ENCODE data around the gene TMEM270.
"Not testable (repeated sequence)": the region's sequence is repeated elsewhere in the genome, so short reads cannot be mapped to it uniquely, and the experiment has no call there.

The TMEM270 gene

DNA sequence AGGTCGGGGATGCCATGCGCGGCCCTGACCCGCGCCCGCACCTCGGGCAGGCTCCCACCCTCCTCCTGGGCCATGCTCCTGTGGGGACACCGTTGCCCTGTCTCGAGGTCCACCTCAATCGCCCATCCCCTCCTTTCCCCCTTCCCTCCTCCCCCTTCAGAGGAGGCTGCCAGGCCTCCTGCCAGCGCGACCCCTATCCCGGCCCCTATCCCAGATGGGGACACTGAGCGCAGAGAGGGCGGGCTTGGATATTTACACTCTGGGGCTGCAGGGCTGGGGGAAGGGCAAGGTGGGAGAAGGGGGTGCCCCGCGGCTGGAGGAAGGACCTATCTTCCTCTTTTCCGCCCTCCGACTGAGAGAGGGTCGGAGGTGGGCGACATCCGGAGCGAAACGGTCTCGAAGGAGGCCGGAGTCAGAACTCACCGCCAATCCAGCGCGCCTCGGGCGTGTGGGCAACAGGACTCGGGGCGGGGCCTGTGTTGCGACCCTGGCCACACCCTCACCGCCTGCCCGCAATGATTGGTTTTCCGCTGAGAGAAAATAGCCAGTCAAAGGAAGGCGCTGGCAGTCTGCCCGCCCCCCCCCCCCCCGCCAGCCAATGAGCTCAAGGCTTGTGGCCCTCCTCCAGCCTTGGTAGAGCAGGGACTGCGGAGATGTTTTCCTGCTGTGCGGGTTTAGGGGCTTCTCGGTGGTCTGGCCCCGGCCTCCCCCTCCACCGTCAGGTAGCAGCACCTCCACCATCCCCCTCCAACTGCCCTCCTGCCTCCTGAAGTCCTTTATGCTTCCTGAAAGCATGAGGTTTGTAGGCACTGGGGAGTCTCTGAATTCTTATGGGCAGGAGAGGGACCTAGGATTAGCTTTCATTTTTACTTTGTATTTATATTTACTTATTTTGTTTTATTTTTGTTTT is 18.6 kb upstream of the TMEM270 start, which contains the start of gene METTL27:
Gene METTL27 (minus strand): TSS at position 450 of the 910 bp plus-strand sequence. CDS start 376 bp downstream, at position 74.
- ChIA-PET POLR2A (interaction anchor here (0.5 to 1.4 kb wide), 13 partner anchors 8 to 105 kb away, joined by 3 to 10 read pairs (median 3); partner anchors contain the start of gene ABHD11), CTCF (interaction anchor here (0.6 to 1.1 kb wide), 4 partner anchors 8 to 103 kb away, joined by 3 to 5 read pairs (median 4); no protein-coding TSS in a partner anchor)
- DNase-seq (ENCODE audit: extremely low spot score) = peak; percentile 95
- no peak for TF ChIP-seq LEF1 (IDR thresholded peaks at IDR 0.05; ENCODE audit: borderline replicate concordance)
- no peak for TF ChIP-seq CTBP1 (IDR thresholded peaks at IDR 0.05; ENCODE audit: borderline replicate concordance)
- TF ChIP-seq L3MBTL2 (conservative IDR thresholded peaks at IDR 0.05) = peak; percentile 39
- TF ChIP-seq SUZ12 (IDR thresholded peaks at IDR 0.05) = no peak

DNA sequence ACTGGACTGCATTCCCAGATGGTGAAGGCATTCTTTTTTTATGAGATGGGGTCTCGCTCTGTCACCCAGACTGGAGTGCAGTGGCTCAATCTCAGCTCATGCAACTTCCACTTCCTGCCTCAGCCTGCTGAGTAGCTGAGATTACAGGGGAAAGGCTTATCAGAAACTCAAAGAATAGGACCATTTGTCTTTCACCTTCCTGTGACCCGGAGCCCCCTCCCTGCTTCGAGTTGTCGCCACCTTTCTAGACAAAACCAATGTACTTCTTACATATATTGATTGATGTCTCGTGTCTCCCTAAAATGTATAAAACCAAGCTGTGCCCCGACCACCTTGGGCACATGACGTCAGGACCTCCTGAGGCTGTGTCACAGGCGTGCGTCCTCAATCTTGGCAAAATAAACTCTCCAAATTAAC is 16.8 kb upstream of the TMEM270 start:
- POLR2A ChIA-PET = no interaction called here
- no peak for DNase-seq (ENCODE audit: extremely low spot score)
- TF ChIP-seq TARDBP (IDR thresholded peaks at IDR 0.05) = no peak
- no peak for TF ChIP-seq HDGF (IDR thresholded peaks at IDR 0.05; ENCODE audit: borderline replicate concordance)
- TF ChIP-seq SP1 (IDR thresholded peaks at IDR 0.05) = no peak
- no peak for TF ChIP-seq FOXK2 (IDR thresholded peaks at IDR 0.05)
- TF ChIP-seq, protein P1, sequence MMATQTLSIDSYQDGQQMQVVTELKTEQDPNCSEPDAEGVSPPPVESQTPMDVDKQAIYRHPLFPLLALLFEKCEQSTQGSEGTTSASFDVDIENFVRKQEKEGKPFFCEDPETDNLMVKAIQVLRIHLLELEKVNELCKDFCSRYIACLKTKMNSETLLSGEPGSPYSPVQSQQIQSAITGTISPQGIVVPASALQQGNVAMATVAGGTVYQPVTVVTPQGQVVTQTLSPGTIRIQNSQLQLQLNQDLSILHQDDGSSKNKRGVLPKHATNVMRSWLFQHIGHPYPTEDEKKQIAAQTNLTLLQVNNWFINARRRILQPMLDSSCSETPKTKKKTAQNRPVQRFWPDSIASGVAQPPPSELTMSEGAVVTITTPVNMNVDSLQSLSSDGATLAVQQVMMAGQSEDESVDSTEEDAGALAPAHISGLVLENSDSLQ (IDR thresholded peaks at IDR 0.05) = no peak
- no peak for TF ChIP-seq ELF4 (IDR thresholded peaks at IDR 0.05)
- TF ChIP-seq FOXA1 (IDR thresholded peaks at IDR 0.05) = no peak
- TF ChIP-seq BHLHE40 (IDR thresholded peaks at IDR 0.05; ENCODE audit: borderline replicate concordance) = no peak
- TF ChIP-seq ARNT (IDR thresholded peaks at IDR 0.05) = no peak
- no peak for TF ChIP-seq SUZ12 (IDR thresholded peaks at IDR 0.05)
- no peak for TF ChIP-seq FOXM1 (IDR thresholded peaks at IDR 0.05; ENCODE audit: borderline replicate concordance)
- TF ChIP-seq ZNF384 (IDR thresholded peaks at IDR 0.05) = no peak
- TF ChIP-seq CTBP1 (IDR thresholded peaks at IDR 0.05; ENCODE audit: borderline replicate concordance) = no peak
- TF ChIP-seq L3MBTL2 (conservative IDR thresholded peaks at IDR 0.05) = no peak
- TF ChIP-seq NFRKB (IDR thresholded peaks at IDR 0.05) = no peak
- TF ChIP-seq LEF1 (IDR thresholded peaks at IDR 0.05; ENCODE audit: borderline replicate concordance) = no peak
- CTCF ChIA-PET = interaction anchor here (0.7 kb wide), 2 partner anchors 24 to 310 kb away, joined by 3 to 5 read pairs; no protein-coding TSS in a partner anchor

GRCh38 chr7:73844848-73845460 is 16.0 kb upstream of the TMEM270 start:
- TF ChIP-seq BHLHE40 (IDR thresholded peaks at IDR 0.05; ENCODE audit: borderline replicate concordance) = no peak
- TF ChIP-seq CTBP1 (IDR thresholded peaks at IDR 0.05; ENCODE audit: borderline replicate concordance) = no peak
- no peak for TF ChIP-seq SUZ12 (IDR thresholded peaks at IDR 0.05)
- no peak for TF ChIP-seq ELF4 (IDR thresholded peaks at IDR 0.05)
- TF ChIP-seq TARDBP (IDR thresholded peaks at IDR 0.05) = no peak
- no peak for TF ChIP-seq HDGF (IDR thresholded peaks at IDR 0.05; ENCODE audit: borderline replicate concordance)
- TF ChIP-seq, protein P1 (IDR thresholded peaks at IDR 0.05) = no peak
- TF ChIP-seq FOXM1 (IDR thresholded peaks at IDR 0.05; ENCODE audit: borderline replicate concordance) = no peak
- no peak for TF ChIP-seq FOXA1 (IDR thresholded peaks at IDR 0.05)
- no peak for TF ChIP-seq L3MBTL2 (conservative IDR thresholded peaks at IDR 0.05)
- no peak for TF ChIP-seq FOXK2 (IDR thresholded peaks at IDR 0.05)
- ChIA-PET POLR2A (no interaction called here), CTCF (interaction anchor here (0.6 to 0.7 kb wide), 2 partner anchors 11 to 23 kb away, joined by 3 to 5 read pairs; no protein-coding TSS in a partner anchor)
- DNase-seq (ENCODE audit: extremely low spot score) = no peak

DNA sequence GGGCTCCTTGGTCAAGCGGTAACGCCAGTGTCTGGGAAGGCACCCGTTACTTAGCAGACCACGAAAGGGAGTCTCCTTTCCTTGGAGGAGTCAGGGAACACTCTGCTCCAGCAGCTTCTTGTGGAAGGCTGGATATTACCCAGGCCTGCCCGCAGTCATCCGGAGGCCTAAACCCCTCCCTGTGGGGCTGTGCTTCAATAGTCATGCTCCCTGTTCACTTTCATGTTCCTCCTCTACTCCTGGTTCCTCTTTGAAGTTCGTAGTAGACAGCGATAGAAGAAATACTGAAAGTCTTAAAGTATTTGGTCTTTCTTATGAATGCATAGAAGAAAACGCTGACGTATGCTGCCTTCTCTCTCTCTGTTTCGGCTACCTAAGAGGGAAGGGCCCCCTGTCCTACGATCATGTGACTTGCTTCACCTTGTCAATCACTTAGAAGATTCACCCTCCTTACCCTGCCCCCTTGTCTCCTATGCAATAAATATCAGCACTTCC is 15.2 kb upstream of the TMEM270 start:
- POLR2A ChIA-PET; DNase-seq (ENCODE audit: extremely low spot score): not testable (repeated sequence)

GRCh38 chr7:73847941-73848723 is 12.8 kb upstream of the TMEM270 start:
- CTCF ChIA-PET = no interaction called here
- POLR2A ChIA-PET = no interaction called here

More for the DNA sequence above, 15.2 kb upstream of the TMEM270 start:
- CTCF ChIA-PET = not testable (repeated sequence)

More at GRCh38 chr7:73847941-73848723, 12.8 kb upstream of the TMEM270 start:
- DNase-seq (ENCODE audit: extremely low spot score) = no peak
- TF ChIP-seq ARNT (IDR thresholded peaks at IDR 0.05) = no peak
- TF ChIP-seq, protein P1 (IDR thresholded peaks at IDR 0.05) = no peak
- TF ChIP-seq FOXM1 (IDR thresholded peaks at IDR 0.05; ENCODE audit: borderline replicate concordance) = no peak
- TF ChIP-seq HDGF (IDR thresholded peaks at IDR 0.05; ENCODE audit: borderline replicate concordance) = no peak
- no peak for TF ChIP-seq SP1 (IDR thresholded peaks at IDR 0.05)
- no peak for TF ChIP-seq BHLHE40 (IDR thresholded peaks at IDR 0.05; ENCODE audit: borderline replicate concordance)

All from HEK293T (cell line).